Mammary epithelial cell (primary cell): ENCODE results near the gene ATAD5.

ENCODE experiments used
- CTCF ChIP-seq, 2 donors: IDR thresholded peaks in 1 of 2; conservative IDR thresholded peaks in 1 of 2; 2 replicates each; pipeline ENCODE4 v1.5.1; 2011 to 2012; ENCODE audit warnings: inconsistent platforms in 2 of 2, low read length in 2 of 2, mild to moderate bottlenecking in 2 of 2, control low read depth in 1 of 2, low read depth in 1 of 2; ENCODE audit not compliant: insufficient read depth in 1 of 2; ENCODE audit errors: extremely low read depth in 1 of 2
- EZH2 ChIP-seq: IDR thresholded peaks from 2 replicates; pipeline ENCODE4 v1.6.1; 2012; ENCODE audit warnings: low read length, inconsistent platforms, borderline replicate concordance

- TF ChIP-seq CTCF (conservative IDR thresholded peaks at IDR 0.05 in 1 of 2, IDR thresholded peaks at IDR 0.05 in 1 of 2; ENCODE audit: extremely low read depth in 1 of 2, insufficient read depth in 1 of 2, low read depth in 1 of 2, low read length in 2 of 2), result no peak
- no peak for TF ChIP-seq EZH2
Measured at GRCh38 chr17:30869005-30869404, 37.2 kb downstream of the ATAD5 start.
